A172 (cell line): ENCODE measurements around the gene KAZN. TPM values are rescaled to one million over a fixed set of nuclear protein-coding genes. Genes with fewer than 3 reads are reported as not detected.

Experiments used
- DNase-seq: peaks from one replicate; pipeline ENCODE4 v3.0.0-alpha.2; 2015; ENCODE audit warnings: low spot score
- total RNA-seq: library from RNA; depleted of rRNA; stranded (reverse); fragments of >200 nt; shearing (Covaris generic); gene quantifications from 2 replicates; pipeline ENCODE4 v1.2.3, GENCODE V29; 2014

The KAZN gene
- total RNA-seq, 1 experiment from 2014 or later: 1.7 TPM

DNA sequence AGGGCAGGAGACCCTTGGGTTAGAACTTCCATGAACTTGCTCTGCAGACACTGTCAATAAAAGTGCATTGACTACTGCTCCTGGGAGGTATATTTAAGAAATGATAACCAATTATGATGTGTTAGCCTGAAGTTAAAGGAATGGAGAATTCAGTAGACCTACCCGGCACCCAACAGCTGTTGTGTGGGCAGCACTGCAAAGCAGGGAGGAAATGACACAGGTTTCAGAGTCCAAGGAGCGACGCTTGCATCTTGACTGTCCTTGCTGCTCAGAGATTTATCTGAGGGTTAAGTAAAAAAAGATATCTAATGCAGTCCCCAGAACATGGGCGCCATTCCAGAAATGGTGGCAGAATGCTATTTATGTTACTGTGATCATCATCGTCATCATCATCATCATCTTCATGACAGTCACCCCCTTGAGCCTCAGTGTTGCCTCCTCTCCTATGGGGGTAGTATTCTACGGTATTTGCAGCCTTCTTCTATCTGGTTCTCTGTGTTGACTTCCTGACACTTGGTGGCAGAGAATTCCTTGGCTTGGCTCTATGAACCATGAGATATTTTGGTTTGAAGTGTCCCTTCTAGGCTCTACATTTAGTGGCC, 225.9 kb downstream of the KAZN start:
- DNase-seq: no peak

DNA sequence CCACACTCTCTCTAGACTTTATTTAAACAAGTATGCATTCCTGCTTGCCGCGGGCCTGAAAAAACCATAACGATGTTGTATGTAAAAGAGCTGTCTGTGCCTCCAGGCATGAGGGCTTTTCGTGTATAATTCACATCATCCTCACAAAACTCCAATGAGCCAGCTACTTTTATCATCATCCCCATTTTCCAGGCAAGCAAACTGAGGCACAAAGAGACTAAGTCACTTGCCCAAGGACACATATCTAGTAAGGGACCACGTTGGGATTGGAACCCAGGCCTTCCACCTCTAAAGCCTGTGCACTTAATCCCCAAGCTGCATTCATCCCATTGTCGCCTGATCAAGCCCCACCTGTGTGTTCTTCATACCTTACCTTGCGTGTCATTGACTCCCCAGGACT, 226.9 kb downstream of the KAZN start:
- no peak for DNase-seq

DNA sequence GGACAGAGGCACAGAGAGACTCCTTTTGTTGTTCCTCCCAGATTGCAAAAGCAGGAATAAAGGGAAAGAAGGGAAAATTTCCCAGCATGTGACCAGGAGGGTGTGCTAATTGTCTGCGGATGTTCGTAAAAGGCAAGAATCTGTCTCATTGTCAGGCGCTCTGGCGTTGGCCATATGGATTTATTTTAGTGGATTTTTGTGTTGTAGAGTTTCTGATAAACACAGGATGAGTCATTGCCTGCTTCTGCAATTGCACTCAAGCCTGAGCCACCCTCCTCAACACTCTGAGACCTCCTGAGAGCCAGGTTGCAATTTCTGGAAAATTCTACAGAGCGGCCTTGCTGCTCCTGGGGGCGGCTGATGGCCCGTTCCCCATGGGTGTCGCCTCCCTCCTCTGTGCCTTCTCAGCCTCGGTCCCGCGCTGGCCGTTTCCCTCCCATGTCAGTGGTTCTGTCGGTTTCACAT, 227.7 kb downstream of the KAZN start:
- peak; percentile 57 for DNase-seq

DNA sequence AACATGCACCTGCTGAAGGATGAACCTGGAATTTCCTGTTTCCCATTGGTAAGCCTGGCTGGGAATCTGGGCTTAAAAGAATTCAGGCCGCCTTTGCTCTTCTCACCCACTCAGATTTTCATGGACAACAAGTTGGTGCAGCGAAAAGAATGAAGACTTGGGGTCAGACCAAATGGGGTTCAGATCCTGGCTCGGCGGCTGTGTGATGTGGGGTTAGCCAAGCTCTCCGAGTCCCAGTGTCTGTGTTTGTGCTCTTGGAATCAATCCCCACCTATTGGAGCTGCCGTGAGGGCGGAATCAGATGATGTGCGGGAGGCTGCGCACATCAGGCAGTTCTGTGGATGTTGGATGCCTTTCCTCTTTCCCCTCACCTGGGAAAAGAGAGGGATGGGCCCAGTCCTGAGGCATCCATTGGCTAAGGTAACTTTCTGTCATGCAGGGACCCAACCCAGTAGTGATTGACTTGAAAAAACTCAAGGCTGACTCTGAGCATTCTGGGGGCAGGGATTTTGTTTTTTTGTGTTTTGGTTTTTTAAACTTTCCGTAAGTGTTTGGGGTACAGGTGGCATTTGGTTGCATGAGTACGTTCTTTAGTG, 228.3 kb downstream of the KAZN start:
- DNase-seq: no peak

- no peak for DNase-seq
Measured at GRCh38 chr1:14827870-14828269, 229.4 kb downstream of the KAZN start.

- no peak for DNase-seq
Measured at GRCh38 chr1:14828665-14829064, 230.2 kb downstream of the KAZN start.

GRCh38 chr1:14835725-14836124, 237.2 kb downstream of the KAZN start:
- DNase-seq: no peak

GRCh38 chr1:14836426-14837140, 238.1 kb downstream of the KAZN start:
- DNase-seq: no peak

DNA sequence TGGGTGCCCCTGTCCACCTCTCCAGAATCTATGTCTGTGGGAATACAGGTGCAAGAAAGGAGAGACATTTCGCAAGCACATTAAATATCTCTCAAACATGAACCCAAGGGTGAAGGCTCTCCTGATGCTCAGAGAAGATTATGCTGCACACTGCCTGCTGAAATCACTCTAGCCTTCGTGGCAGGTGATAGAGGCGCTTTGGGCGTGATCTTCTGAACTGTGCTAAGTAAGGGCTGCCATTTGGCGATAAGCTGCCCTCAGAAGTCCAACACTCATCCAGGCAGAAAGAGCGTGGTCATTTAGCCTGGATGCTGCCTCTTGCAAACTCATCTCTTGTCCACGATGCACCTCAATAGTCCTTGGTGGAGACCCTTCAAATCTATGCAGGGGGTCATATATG, 241.9 kb downstream of the KAZN start:
- no peak for DNase-seq

- no peak for DNase-seq
Measured at GRCh38 chr1:14841456-14841855, 243.0 kb downstream of the KAZN start.

GRCh38 chr1:14841951-14842350, 243.5 kb downstream of the KAZN start:
- DNase-seq: no peak

DNA sequence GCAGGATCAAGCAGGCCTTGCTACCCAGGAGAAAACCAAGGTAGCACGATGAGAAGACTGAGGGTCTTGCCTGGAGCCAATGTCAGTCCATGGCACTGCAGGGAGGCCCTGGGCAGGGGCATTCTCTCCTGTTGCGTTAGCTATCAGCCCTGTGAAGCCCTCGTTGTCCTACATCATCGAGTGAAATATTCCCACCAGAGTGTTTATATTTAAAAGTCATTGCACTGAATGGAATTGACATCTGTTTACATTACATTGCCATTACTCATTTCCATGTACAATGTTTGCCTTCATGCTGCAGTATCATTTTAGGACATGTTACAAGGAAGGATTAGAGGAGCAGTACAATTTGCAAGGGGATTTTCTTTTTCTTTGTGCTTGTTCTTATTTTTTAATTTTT, 243.9 kb downstream of the KAZN start:
- DNase-seq: no peak

DNA sequence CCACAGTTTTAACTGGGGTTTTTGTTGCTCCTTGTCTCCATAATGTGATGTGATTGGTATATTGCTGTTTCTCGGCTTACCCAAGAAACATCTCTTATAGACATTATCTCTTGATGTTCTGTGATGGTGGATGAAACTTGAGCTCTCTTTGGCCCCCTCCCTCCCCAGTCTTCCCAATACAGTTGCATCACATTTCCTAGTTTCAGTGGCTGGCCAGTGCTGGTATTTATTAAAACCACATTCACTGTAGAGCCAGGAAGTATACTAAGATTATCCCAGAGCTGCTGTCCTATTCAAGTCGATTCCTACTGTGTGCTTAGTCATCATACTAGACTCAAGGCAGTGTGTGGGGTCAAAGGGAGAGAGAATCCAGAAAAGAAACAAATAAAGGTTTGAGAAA, 244.4 kb downstream of the KAZN start:
- no peak for DNase-seq

DNA sequence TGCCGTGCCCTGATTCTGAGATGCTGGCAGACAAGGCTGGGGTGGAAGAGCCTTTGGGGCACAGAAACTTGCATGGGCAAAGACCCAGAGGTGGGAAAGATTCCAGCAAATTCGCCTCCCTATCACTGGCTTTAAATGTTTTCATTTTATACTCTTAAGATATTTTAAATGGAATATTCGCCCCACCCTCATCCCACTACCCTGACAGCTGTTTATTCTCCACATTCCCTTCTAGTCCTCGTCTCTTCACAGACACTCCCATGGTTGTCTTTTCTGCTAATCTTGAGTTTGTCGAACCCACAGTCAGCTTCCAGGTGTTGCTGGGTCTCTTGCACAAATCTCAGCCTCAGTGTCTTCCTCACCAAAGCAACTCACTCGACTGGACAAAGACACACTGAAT, 245.0 kb downstream of the KAZN start:
- no peak for DNase-seq

- no peak for DNase-seq
Measured at GRCh38 chr1:14844356-14844755, 245.9 kb downstream of the KAZN start.

GRCh38 chr1:14844923-14845617, 246.6 kb downstream of the KAZN start:
- DNase-seq: no peak

- DNase-seq: no peak
Measured at GRCh38 chr1:14845851-14846250, 247.4 kb downstream of the KAZN start.

- no peak for DNase-seq
Measured at GRCh38 chr1:14846688-14847087, 248.2 kb downstream of the KAZN start.

DNA sequence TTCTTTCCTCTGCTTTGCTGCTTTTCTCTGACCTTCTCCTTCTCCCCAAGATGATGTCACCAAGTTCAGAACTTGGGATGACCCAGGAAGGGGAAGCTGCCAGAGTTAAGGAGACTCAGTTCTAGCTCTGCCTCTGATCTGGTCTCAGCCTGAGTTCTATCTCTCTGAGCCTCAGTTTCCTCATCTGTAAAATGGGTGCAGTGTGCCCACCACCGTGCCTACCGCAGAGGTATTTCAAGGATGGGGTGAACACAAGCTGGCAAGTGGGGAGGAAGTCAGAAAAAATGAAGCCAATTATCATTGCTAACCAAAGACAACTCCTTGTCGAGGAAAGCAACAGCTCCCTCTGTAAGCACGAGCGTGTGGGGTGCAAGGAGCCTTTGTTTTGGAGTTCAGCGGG, 249.7 kb downstream of the KAZN start:
- DNase-seq: no peak

DNA sequence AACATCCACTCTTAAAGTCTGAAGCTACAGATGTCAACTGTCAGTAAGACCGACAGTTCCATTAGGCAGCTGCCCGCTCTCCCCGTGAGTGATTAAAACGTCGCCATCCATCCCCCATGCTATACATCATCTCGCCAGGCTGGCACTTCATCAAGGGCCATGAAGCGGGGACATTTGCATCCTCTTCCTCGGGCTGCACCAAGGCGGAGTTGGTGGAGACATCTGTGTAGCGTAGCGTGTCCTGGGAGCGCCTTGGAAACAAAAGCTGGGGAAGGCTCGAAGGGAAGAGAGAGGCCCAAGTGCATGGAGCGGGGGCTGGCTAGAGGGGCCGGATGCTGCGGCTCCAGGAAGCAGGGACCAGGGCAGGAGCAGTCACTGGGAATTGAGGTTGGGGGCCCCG, 250.1 kb downstream of the KAZN start:
- no peak for DNase-seq

DNA sequence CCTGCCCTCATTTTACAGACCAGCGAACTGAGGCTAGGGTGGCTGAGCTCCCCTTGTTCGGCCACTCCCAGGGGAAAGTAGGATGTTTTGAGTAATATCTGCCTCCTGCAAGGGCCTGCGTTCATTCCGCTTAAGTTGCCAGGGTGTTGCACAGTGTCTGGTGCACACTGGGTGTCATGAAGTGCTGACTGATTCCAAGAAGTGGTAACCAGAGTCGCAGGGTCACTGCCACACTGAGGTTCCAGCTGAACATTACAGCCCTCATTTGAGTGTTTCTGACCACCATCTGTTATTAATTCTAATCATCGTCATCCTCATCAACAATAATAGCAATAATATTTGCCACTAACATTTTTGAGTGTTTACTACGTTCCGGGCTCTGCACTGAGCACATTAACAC, 250.6 kb downstream of the KAZN start:
- no peak for DNase-seq

GRCh38 chr1:14850563-14850962, 252.1 kb downstream of the KAZN start:
- DNase-seq: peak; percentile 14

GRCh38 chr1:14851760-14852159, 253.3 kb downstream of the KAZN start:
- no peak for DNase-seq
